Erythroblast (primary cell): Measurements from ENCODE around the gene EIF5A2.

Experiments
- GATA1 ChIP-seq: IDR thresholded peaks from 2 replicates; pipeline ENCODE4 v1.6.1; 2011; ENCODE audit warnings: low read depth, mild to moderate bottlenecking, control low read depth, low read length, moderate library complexity
- POLR2A ChIP-seq: IDR thresholded peaks from 2 replicates; pipeline ENCODE4 v1.6.1; 2011; ENCODE audit warnings: mild to moderate bottlenecking, low read length

- TF ChIP-seq POLR2A (no peak), GATA1 (no peak)
Measured at GRCh38 chr3:170876537-170876936, 31.9 kb downstream of the EIF5A2 start.
